G401 (cell line): ENCODE data around the gene THY1. TPM values are rescaled to one million over a fixed set of nuclear protein-coding genes. Genes with fewer than 3 reads are reported as not detected.
"Not testable (repeated sequence)": the region's sequence is repeated elsewhere in the genome, so short reads cannot be mapped to it uniquely, and the experiment has no call there.

ENCODE experiments used
- DNase-seq: peaks from one replicate; pipeline ENCODE4 v3.0.0-alpha.2; 2015; ENCODE audit warnings: low spot score
- in situ Hi-C: cut with HindIII; loops from 2 replicates; pipeline ENCODE4 v1.10.0; 2016; ENCODE audit warnings: low sequenced_read_pairs, mixed read lengths
- total RNA-seq: library from RNA; depleted of rRNA; stranded (reverse); fragments of >200 nt; shearing (Covaris generic); gene quantifications from 2 replicates; pipeline ENCODE4 v1.2.3, GENCODE V29; 2014

THY1 gene
- total RNA-seq, 1 experiment from 2014 or later = 57.4 TPM

DNA sequence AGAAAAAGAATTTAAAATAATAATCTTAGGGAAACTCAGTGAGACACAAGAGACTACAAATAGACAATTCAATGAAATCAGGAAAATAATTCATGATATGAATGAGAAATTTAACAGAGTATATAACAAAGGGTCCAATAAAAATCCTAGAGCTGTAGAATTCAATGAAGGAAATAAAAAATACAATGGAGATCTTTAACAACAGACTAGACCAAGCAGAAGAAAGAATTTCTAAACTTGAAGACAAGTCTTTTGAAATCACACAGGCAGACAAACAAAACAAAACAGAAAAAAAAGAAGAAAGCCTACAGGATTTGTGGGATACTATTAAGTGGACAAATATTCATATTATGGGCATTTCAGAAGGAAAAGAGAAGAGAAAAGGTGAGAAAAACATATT is 25.2 kb downstream of the THY1 start:
- in situ Hi-C loops = no loop called here
- no peak for DNase-seq

DNA sequence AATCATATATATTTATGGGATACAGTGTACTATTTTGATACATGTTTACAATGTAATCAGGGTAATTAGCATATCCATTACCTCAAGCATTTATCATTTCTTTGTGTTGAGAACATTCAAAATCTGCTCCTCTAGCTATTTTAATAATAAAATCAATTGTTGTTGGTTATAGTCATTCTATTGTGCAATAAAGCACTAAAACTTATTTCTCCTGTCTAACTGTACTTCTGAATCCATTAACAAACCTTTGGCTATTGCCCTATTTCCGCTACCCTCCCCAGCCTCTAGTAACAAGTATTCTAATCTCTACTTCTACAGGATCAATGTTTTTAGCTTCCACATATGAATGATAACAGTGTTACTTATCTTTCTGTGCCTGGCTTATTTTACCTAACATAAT is 26.1 kb downstream of the THY1 start:
- in situ Hi-C loops = no loop called here
- no peak for DNase-seq

DNA sequence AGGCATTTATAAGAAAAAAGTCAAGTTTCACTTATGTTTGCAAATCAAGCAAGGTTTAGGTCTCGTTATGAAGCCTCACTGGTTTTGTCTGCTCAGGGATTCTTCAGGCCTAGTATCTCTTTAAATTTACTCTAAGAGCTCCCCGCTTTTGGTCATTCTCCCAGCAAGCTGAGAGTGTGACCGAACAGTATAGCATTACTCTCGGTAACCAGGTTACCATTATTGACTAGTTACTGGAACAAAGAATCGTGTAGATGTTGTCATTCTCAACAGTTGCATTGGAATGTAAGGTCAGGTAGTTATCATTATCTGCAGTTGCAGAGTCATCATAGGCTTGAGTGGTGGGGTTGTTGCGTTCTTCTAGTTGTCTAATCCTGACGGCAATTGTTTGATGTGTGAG is 31.7 kb downstream of the THY1 start:
- no peak for DNase-seq
- in situ Hi-C loops = no loop called here

DNA sequence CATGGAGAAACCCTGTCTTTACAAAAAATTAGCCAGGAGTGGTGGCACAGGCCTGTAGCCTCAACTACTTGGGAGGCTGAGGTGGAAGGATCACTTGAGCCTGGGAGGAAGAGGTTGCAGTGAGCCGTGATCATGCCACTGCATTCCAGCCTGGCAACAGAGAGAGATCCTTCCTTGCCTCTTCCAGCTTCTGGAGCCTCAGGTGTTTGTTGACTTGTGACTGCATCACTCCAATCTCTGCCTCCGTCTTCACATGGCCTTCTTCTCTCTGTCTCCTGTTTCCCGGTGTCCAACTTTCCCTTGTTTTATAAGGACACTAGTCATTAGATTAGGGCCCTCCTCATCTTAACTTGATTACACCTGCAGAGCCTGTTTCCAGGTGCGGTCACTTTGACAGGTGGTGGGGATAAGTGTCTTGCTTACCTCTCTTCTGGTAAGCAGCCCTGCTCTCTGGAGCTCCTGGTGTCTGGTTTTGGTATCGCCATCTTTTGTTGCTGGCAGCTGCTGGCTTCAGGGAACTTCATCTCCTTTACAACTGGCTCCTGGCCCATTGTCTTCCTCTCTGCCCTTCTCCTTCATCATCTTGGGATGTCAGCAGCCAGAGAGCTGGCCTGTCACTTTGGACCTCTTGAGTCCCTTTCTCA is 33.2 kb downstream of the THY1 start:
- in situ Hi-C loops = no loop called here
- DNase-seq = no peak

DNA sequence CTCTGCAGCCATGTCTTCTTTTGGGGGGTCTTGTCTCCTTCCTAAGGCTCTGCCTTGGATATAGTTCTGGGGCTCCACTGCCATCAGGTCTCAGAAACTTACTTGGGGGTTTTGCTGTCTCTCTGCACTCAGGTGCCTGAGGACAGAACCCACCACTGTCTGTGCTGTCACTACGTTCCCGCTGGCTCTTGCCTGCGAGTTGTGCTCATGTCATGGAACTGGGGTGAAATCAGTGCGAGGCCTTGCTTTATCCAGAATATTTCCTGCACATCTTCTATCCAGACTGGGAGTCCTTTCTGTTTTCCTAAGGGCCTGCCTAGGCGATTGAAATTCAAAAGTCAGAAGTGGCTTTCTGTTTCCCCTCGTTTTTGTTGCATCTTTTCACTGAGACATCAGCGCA is 34.9 kb downstream of the THY1 start:
- no peak for DNase-seq
- in situ Hi-C loops = no loop called here

DNA sequence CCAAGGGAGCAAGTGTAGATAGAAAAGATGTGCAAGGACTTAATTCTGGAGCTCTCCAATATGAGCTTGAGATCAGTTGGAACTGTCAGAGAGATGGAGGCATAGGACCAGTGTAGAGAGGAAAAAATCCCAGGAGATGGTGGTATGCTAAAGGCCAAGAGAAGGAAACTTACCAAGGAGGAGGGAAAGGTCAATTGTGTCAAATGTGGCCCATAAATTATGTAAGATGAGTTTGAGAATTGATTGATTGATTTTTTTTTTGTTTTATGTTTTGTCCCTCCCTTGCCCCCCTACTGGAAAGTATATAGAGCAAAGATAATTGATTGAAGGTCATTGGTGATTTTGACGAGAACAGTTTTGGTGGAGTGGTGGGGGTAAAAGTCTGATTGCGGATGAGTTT is 38.6 kb downstream of the THY1 start:
- in situ Hi-C loops = no loop called here
- DNase-seq = no peak

DNA sequence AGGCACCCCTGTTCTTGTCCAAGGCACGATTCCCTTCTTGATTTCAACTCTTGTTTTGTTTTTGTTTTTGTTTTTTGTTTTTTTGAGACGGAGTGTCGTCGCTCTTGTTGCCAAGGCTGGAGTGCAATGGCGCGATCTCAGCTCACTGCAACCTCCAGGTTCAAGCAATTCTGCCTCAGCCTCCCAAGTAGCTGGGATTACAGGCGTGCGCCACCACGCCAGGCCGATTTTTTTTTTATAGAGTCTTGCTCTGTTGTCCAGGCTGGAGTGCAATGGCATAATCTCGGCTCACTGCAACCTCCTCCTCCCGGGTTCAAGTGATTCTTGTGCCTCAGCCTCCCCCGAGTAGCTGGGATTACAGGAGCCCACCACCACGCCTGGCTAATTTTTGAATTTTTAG is 40.5 kb downstream of the THY1 start:
- DNase-seq, in situ Hi-C loops: not testable (repeated sequence)

DNA sequence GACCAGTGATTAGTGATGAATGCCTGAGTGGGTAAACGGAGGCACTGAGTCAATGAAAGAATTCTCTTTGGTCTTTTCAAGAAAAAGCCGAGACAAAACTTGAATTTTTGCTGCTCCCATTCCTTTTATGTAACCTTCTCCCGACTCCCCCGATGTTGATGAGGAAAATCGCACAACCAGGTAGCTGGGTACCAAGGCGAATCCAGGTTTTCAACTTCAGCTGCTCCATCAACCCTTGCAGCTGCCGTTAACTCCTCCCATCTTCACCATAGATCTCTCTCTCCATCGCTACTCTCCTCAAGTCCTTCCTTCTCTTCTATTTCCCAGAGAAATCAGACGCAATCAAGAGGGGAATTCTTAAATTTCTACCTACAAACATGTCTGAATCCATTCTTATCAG is 40.9 kb downstream of the THY1 start:
- in situ Hi-C loops = no loop called here
- no peak for DNase-seq

DNA sequence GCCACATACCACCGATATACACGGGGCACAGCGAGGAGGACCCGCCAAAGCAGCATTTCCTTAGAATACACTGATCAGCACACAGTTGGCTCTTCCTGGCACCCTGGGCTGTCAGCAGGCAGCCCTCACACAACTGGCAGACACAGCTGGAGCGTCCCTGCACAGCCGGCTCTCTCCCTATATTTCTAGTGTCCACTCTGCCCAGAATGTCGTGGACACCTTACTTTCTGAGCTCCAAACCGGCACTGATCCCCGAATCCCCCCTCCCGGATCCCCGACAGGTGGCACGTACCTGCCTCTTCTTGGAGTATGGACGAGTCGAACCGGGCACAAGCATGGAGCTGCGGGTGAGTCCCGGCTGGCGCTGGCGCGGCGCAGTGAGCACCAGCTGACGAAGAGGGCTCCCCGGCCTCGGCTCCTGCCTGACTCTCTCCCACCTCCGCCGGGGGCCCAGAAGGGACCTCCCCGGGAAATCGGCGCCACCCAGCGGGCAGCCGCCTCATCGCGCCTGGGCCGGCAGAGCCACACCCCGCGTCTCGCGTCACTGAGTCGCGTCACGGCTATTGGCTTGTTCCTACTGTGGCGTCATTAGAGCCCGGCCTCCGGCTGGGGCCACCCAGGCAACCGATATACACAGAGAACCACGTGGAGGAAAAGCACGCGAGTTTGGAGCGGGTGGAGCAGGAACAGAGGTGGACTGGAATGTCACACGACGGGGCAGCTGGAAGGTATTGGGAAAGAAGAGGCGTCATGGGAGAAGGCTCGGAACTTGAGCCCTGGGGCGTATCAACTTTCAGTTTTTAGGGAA is 41.6 kb downstream of the THY1 start, which contains the start of gene USP2:
USP2 (minus strand) TSS at position 510 of the 808 bp plus-strand sequence. CDS start 8,210 bp downstream, outside the sequence.
- in situ Hi-C loops = no loop called here
- peak; percentile 97 for DNase-seq

DNA sequence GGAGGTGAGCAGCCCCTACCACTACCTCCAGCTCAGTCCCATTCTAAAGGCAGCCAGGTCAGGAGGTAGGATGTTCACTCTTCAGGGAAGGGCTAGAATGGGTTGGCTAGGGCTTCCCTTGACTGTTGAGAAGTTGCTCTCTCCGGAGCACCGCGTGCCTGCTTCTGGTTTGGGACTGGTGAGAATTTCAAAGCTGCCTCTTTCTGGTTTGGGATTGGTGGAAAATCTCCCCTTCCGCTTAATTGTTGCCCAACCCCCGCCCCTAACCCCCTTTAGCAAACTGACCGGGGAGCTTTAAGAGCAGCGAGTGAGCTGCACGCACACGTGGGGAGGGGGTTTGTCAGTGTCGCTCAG is 42.2 kb downstream of the THY1 start:
- DNase-seq = peak; percentile 38
- in situ Hi-C loops = no loop called here

DNA sequence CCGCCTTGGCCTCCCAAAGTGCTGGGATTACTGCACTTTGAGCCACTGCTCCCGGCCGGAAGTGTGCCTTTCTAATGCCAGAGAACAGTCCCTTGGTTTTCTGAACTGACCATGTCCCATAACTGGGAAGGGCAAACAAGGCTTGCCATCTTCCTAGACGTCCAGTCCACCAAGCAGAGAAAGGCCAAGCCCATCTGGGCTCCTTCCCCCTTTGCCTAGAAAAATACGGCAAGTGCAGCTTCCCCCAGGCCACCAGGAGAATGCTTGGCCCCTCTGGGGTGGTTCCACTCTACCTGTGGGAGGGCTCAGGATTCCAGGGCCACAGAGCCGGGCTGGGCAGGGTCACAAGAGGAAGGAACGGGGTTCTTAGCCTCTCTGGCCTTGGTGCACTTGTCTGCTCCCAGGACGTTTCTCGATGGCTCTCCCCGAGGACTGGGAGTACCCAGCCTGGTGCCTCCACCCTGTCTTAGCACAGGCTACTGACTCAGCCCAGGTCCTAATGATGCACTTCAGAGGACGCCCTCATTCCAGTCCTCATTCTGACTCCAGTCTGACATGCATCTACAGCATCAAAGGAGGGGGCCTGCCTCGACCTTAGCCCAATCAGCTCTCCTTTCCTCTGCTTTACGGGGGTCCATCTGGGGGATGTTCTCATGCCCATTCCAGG is 42.7 kb downstream of the THY1 start:
- in situ Hi-C loops = no loop called here
- DNase-seq = no peak

DNA sequence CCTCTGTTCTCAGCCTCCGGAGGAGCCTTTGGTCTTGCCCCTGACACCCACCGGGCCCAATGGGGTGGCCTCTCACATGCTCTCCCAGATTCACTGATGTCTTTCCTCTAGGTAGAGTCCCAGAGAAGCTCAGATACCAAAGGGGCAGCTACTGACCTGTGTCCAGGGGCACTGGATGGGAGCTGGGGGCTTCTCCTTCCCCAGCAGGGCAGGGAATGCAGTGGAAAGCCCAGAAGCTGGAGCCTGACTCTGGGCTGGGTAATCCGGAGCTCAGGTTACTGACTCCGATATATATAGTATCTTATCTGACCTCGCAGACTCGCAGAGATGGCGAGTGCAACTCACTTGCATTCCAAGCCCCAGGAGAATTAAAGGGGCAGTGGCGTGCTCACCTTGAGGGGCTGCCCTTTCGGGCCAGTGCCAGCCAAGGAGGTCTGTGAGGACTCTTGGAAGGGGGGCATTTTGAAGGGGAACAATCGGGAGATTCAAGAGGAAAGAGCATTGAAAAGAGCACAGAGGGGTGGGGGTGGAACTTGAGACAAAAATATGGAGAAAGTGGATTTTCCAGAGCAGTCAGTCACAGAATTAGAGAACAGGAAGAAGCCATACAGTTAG is 44.0 kb downstream of the THY1 start:
- DNase-seq = no peak
- in situ Hi-C loops = loop anchor here (10.0 kb wide), 1 partner anchor 96 kb away; no protein-coding TSS in a partner anchor

DNA sequence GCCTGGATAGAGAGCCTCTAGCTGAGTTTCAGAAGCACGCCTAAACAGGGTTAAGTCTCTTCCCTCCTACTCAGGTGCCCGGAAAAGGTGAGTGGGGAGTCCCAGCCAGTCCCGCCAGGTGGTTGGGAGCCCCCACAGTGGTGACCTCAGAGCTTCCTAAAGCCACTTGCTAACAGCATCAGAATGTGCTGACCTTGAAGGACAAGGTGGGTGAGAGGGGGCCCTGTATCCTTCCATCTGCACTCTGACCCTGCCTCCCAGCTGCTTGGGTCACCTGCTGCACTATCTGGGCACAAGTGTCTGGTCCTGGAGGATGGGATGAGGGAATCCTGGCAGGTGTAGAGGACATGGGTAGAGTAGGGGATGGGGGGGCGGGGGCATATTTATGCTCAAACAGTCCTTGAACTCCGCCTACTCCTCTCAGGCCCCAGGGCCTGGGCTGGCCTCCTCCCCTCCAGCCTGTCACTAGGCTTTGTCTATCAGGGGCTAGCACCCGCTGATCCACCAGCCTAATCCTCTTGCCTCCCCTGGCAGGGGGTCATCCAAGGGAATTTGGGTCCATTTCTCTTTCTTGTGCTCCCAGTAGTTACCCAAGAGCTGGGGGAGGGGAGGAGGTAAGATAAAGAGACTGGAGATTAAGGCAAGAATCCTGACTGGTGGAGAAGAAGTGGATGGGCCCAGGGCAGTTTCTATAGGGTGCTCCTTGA is 44.9 kb downstream of the THY1 start:
- in situ Hi-C loops = loop anchor here (10.0 kb wide), 1 partner anchor 97 kb away; no protein-coding TSS in a partner anchor
- no peak for DNase-seq

DNA sequence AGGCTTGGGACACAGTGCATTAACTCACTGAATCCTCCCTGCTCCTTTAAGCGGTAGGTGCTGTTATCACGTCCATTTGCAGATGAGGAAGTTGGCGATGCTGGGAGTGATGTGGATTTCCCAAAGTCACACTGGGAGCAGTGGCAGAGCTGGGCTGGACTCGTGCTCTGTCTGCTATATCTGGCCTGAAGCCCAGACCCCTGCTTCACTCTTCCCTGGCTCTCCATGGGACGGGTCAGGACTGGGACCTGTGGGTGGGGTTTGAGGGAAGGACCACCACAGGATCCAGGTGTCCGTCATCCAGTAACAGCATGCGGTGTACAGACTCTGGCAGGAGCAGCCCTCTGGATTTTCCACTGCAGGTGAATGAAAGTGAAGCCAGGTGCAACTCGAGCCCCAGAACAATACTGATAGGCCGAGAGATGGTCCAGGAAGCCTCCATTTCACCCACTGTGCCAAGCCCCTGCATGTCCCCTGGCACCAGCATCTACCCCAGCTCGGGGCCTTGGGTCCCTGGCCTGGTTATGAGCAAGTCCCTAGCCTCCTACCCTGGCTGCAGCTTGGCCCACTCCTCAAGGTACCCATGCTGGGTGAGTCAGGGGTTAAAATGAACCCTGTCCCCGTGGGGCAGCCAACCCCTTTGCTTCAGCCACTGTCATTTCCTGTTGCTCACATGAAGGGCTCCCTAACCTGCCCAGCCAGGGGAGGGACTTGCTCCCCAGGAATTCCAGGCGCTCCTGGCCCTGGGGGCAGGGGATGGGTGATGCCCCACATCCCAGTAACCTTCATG is 45.7 kb downstream of the THY1 start:
- in situ Hi-C loops = loop anchor here (10.0 kb wide), 1 partner anchor 97 kb away; no protein-coding TSS in a partner anchor
- DNase-seq = no peak

DNA sequence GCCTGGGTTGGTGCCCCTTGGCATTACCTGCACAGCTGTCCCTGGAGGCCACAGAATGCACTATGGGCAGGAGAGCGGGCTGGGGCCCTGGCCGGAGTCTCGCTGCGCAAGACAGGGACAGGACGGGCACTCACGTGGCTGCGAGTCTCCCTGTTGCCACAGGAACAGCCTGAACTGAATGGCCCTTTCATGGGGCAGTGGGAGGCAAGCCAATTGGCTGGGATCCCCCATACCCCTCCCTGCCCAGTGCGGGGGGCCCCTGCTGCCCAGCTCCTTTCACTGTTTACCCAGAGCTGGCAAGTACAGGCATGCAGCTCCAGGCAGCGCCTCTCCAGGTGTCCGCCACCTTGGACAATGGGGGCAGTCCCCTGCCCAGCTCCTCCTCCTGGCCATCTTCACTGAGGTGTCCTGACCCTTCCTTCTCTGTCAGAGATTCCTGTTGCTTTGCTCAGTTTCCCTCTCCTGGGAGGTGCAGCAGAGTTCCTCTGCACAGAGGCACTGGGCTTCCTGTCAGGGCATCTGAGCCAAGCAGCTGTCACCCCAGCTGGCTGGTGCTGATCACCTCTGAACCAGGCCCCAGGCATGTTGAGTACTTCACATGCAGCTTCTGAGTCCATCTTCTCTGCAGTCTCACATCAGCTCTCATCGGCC is 46.6 kb downstream of the THY1 start:
- in situ Hi-C loops = loop anchor here (10.0 kb wide), 1 partner anchor 98 kb away; no protein-coding TSS in a partner anchor

DNA sequence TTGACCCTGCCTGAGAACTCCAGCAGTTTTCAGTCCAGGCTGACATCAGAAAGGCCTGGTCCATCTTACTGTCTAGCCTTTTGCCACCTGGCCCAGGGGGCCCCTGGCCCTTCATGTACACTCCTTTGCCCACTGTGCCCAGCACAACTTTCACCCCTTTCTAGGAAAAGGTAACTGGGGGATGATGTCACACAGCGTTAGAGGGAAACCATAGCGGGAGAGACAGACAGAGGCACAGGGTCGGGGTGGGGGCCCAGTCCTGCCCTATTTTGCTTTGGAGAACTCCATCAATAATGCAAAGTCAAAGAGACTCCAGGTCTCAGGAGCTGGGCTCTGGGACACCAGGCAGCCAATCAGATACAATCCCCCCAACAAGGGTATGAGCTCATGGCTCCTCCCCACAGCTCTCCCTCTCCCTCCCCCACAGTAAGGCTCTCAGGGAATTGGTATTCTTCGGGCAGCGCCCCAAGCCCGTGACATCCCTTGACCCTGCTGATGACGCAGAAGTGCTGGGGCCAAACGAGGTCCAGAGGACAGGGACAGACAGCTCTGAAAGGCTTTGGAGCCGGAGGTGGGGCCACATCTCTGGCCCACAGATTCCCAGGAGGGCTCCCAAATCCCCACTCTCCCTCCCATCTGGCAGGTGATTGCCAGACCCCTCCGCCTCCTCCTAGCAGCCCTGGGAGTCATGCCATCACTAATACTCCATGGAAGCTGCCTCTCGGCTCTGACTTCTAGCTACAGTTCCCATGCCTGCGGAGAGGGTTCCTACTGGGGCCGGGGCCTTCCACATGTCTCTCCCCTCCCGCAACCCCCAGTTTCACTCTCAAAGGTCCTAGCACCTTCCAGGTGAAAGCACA is 47.4 kb downstream of the THY1 start:
- in situ Hi-C loops = loop anchor here (10.0 kb wide), 1 partner anchor 99 kb away; no protein-coding TSS in a partner anchor
- no peak for DNase-seq

More for the DNA sequence above, 46.6 kb downstream of the THY1 start:
- no peak for DNase-seq
